GOT3 (cell line): ENCODE data around the gene DCX.
"Not testable (repeated sequence)": the region's sequence is repeated elsewhere in the genome, so short reads cannot be mapped to it uniquely, and the experiment has no call there.

Source experiments
- DNase-seq: peaks from one replicate; lab custom pipeline; 2025; ENCODE audit warnings: mixed read lengths; lab: John Stamatoyannopoulos, UW

The DCX gene

DNA sequence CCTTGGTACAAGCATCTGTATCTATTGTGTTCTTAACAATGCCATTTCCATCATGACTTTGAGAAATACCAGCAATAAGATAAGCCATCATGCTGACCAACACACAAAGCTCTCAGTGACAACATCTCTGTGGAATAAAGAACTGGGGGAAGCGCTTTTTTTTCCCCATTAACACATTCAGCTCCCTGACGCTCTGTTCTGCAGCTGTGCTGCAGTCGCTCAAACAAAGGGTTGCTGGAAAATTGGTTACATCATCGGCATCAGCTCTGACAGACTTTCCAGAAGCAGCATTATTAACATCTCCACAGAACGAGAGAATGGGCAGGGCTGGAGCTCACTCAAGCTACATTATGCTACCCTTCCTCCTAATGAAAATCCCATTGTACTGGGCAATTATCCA lies 39.9 kb downstream of the DCX start:
- no peak for DNase-seq

DNA sequence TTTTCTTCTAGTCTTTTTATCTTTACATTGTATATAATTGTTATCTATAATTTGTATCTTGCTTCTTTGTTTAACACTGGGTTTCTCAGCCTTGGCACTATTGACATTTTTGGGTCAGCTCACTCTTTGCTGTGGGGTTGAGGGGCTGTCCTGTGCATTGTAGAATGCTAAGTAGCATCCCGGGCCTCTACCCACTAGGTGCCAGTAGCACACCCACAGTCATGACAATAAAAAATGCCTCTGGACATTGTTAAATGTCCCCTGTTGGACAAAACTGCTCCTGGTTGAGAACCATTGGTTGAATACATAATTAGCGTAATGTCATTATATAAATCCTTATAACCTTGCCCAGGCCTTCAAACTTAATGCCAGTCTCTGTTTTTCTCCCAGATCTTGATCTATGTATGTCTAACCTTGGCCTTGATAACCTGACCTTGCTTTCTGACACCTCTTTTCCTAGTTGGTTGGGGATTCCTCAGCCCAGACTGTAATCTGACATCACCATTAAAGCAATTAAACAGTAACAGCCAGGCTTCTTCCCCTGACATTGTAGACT lies 46.1 kb downstream of the DCX start:
- no peak for DNase-seq

DNA sequence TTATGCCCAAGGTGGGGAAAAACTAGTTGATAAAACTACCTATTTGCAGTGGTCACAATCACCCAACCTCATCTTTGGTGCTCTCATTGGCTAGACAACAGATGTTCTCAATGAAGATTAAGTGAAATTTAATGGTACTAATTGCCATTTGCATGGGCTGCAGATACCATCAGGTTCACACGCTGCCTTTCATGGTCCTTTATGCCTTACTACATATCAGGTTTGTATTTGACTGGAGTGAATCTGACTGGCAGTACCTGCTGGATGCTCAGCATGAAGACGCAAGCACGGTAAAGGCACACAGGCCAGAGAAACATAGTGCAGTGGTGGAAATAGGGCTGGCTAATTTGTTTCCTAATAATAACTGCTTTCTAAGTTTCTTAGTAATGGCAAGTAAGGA lies 48.3 kb downstream of the DCX start:
- no peak for DNase-seq

DNA sequence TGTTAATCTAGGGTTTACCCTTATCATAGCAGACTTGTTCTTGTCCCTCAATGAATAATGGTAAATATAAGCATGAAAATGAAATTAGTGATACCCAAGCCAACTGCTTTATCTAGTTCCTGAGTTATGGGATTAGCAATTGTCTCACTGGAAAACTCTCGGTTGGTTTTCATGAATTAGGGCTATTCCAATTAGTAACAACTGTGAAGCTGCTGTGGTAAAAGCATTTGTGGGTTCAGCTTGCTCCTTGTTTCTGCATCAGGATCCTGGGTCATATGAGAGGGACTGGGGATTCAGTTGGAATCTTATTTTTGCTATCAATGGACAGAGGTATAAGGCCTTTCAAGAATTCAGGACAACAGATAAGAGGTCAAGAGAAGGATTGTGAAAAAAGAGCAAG lies 50.2 kb downstream of the DCX start:
- DNase-seq: no peak

DNA sequence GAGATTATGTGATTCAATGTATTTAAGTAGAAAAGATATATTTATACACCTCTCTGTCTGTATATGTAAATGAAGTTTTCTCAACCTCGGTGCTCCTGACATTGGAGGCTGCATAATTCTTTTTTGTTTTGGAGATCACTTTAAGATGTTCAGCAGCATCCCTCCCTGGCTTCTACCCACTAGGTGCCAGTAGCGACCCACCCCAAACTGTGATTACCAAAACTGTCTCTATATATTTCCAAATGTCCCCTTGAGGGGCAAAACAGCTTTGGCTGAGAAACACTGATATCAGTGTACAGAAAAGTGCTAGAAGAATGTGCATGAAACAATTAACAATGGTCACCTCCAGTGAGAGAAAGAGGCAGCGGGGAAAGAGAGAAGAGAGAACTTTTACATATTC lies 51.2 kb downstream of the DCX start:
- no peak for DNase-seq

DNA sequence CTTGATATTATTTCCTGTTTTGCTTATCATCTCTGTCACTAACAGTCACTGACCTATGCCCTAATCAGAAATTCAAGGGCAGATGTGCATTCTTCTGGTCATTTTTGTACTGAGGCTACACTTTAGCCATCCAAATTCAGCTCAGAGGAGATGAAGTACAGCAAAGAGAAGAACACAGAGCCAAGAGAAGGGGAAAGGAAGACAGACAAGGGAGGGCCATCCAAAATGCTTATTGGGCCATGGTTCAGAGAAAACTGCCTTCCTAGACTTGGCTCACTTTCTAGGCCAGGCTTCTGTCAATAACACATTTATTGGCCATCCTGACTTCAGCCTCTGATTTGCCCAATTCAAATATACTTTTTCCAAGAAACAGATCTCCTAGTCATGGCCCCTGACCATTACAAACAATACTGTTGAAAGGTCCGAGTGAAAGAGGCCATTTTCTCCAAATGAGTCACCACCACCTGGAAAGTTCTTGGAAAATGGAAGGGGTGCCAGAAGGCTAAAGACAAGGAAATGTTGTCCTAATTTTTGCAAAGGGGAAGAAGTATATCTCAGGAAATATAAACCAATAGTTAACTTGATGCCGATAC lies 56.4 kb downstream of the DCX start:
- no peak for DNase-seq

DNA sequence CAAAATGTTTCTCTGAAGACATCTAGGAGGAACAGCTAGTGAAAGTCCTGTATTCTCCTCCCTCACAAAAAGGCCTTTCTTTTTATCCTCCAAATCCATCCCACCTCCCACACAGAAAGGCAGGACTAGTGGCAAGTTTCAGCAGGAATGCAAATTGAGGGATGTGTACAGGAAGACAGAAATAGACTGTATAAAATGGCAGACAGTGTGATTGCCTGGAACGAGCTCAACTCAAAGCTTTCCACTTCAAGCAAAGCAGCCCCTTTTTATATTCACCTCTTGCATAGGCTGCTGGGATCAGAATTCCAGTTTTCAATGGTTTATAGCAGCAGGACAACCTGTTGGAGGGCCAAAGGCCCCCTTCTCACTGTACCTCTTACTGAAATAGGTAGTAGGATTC lies 57.5 kb downstream of the DCX start:
- no peak for DNase-seq

DNA sequence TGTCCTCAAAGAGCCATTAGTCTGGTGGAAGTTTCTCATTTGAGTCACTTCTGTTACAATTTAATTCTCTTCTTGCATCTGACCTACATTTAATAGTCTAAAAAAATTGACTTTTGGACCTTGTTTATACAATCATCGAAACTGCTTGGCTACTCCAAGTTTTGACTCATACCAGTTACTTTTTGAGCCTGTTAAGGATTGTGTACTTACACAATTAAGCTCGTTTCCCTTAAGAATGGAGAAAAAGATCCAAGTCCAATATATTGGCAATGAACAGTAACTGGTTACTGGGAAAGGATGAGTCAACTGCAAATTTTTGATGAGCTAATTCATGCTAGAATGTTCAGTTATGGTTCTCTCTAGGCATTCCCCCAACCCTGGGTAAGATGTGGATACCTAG lies 58.2 kb downstream of the DCX start:
- DNase-seq: no peak

DNA sequence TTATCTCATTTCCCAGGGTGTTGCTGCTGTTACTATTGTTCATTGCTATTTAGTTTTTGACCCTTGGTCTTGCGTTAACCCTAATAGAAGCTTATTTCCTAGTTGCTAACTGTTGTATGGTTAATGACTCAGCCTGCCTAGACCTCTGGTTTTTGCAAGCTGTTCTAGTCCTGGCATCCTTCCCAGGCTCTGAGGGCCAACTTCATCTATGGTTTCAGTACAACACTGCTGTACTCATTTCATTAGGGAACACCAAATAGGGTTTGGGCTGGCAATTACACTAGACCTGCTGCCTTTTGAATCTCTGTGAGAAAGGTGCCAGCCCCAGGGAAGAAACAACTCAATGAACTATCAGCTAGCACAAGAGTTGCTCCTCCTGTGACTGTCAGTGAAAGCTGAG lies 59.6 kb downstream of the DCX start:
- no peak for DNase-seq

DNA sequence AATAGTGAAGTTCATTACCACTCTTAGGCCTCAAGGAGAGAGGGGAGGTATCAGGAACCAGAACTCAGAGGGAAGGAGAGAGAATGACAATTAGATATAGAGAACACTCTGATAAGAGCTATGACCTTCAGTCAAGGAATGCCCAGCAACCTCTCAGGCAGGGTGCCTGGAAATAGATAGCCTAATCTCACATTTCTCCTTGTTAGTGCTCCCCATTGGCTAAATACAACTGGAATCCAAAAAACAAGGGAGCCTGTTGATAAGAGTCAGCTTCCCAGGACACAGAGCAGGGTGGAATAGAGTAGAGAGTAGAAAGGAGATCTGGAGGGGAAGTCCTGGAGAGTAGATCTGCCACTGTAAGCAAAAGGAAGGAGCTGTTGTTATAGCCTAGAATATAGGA lies 62.1 kb downstream of the DCX start:
- no peak for DNase-seq

DNA sequence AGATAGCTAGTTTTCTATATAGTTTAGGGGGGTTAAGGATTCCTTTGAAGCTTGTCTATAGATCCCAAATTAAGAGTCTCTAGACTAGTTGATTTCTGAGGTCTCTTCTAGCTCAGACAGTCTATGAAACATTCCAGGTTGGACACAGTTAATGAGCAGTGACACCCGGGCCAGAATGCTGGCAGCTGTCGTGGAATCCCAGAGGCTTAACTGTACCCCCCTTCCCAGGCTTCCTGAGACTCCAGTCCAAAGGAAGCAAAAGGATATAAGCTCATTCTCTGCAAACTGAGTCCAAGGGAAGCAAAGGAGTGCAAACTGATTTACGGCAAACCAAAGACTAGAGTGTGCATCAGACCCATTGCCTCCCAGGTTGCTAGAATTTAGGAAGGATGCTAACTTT lies 62.9 kb downstream of the DCX start:
- DNase-seq: no peak

DNA sequence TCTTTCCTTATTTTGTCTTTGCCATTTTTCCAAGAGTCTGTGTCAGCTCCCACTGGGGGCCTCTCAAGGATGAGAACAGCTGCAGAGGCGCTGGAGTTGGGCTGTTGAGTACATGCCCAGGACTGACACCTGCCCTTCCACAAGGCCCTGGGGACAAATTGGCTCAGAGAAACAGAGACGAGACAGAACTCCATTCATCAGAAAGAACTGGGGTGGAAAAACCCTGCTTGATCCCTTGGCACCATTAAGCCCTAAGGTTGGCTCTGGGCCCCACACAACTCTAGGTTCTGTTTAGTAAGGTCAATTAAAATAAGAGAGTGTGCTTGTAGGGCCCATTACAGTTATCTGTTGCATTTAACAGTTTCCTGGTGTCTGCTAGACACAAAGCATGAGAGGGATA lies 63.6 kb downstream of the DCX start:
- DNase-seq: no peak

DNA sequence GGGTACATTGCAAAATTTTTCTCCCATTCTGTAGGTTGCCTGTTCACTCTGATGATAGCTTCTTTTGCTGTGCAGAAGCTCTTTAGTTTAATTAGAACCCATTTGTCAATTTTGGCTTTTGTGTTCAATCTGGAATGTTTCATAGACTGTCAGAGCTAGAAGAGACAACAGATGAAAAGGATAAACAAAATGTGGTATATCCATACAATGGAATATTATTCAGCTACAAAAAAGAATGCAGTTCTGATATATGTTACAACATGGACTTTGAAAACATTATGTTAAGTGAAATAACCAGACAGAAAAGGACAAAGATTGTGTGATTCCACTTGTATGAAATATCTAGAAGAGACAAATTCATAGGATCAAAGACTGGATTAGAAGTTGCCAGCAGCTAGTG lies 65.8 kb downstream of the DCX start:
- DNase-seq: not testable (repeated sequence)

DNA sequence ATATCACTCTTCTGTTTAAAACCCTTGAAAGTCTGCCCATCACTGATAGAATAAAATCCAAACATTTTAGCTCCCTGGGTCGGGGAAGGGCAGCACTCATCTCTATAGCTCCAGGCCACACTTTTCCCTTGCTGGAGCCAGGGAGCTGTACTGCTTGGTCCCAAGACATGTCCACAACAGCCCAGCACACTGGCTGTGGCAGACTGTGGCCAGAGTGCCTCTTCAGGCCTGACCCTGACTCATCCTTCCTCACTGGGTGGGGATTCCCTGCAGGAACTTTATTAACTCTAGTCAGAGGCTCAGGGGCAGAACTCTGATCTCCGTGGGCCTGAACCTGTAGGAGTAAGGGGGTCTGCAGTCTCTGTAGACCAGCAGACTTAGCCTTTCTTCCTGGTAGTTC lies 71.9 kb downstream of the DCX start:
- DNase-seq: no peak

DNA sequence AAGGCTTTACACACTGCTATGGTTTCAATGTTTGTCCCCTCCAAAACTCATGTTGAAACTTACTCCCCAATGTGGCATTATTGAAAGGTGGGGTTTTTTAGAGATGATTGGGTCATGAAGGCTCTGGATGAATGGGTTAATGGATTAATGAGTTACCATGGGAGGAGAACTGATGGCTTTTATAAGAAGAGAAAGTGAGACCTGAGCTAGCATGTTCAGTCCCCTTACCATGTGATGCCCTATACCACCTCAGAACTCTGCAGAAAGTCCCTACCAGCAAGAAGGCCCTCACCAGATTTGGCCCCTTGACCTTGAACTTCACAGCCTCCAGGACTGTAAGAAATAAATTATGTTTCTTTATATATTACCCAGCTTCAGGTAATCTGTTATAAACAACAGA lies 72.8 kb downstream of the DCX start:
- no peak for DNase-seq

DNA sequence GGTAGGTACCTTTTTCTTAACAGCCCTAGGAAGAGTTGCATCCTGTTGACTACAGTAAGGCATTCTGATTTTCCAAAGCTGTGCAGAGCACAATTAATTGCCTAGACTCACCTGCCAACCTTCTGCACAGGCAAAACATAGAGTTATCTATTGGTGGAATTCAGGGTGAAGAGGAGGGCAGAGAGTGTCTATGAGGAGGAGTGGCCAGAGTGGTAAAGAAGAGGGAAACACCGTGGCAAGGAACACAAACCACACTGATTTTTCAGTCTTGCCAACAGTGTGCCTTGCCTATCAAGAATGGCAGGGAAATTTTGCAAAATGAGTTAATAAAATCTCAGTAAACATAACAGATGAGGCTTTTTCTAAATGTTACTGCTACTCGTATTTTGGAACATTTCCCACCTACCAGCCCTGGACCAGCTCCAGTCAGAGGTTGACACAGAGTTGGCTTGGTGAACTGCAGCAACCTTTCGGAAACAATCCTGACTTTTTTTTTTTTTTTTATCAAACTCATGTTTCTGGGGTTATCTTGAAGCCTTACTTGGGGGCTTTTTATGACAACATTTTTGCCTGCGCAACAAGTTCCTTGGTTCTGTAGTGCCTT lies 73.8 kb downstream of the DCX start:
- no peak for DNase-seq

DNA sequence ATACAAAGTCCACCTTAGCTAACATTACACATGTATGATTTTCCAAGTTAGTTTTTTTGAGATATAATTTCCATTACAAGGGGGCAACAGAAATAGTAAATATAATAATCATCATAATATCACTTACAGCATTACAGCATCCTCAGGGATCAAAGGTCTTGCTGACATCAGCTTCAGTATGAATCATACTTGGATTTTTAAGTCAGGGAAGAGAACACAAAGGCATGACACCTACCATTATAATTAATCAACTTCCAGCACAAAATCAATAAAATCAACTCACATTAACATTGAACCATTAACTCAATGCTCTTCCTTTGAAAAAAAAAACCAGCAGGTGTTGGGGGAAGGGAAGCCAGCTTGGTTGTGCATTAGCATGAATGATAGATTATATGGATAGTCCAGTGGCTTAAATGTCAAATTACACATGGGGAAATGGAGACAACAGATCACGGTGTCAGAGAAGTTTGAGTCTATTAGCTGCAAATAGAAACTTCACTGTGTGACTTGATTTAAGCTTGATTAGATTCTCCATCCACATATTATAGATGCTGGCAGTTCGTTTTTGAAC lies 74.8 kb downstream of the DCX start:
- DNase-seq: no peak

DNA sequence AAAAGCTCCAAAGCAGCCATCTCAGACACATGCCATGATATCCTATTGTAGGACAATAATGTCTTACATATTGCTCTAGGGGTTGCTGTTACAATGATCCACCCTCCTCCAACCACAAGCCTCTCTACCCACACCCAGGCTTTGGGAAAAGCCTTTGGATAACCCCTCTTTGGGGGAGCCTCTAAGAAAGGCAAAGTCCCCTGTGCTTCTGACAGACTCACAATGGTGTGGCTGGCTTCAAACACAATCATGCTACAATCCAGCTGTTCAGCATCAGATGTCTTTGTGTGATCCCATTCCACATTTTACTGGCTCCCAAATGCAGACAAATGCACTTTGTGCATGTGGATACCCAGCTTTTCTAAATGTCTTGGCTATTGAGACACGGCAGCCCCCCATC lies 75.9 kb downstream of the DCX start:
- DNase-seq: no peak

DNA sequence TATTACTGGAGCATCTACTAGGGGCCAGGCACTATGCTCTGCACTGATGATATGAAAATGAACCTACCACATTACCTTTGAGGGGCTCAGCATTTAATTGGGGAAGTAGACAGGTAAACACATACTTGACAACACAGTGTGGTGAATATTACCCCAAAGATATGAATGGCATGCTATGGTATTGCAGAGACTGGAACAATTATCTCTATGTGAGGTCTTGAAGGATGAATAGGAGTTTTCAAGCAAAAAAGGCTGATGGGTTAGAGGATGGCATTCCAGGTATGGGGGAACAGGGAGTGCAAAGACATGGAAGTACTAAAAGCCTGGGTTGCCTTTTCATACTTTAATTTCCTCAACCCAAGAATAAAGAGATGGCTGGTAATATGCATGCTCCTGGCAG lies 82.6 kb downstream of the DCX start:
- DNase-seq: no peak

DNA sequence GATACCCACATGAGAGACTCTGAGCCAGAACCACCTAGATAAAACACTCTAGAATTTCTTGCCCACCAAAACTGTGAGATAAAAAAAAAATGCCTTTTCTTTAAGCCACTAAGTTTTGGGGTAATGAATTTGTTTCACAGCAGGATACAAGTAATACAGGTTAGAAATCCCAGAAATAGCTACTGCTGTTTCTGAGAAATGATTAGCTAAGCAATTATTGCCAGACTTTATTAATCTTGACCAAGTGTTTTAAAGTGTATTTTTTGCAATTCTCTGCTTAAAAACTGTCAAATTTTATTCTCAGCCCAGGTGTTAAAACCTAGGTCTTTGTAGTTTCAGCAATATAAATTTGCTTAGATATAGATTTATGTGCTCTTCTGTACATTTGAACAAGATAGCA lies 83.1 kb downstream of the DCX start:
- DNase-seq: no peak

DNA sequence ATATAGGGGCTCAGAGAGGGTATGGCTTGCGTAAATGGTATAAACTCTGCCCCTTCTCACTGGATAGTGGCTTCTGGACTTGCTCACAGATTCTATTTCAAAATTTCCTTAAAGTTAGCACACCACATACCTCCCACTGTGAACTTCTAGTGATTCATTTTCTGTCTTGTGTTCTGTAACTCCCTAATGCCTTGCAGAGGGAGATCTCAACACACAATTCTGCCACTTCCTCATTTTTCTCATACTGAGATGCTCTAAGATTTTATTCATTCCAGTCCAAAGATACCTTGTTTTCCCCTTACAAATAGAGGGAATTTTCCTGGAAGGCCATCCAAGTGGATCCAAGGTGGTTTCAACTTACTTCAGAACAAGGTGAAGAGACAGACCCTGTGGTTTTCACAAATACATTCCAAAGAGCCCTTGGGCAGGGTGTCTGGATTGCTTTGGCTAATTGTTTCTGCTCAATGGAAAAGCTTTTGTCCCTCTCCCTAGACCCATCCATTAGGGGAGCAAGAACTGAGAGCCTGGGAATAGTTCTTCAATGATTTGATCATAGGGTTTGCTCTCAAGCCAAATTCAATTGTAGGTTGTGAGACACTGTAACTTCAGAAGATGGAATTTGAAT lies 89.6 kb downstream of the DCX start:
- DNase-seq: no peak

DNA sequence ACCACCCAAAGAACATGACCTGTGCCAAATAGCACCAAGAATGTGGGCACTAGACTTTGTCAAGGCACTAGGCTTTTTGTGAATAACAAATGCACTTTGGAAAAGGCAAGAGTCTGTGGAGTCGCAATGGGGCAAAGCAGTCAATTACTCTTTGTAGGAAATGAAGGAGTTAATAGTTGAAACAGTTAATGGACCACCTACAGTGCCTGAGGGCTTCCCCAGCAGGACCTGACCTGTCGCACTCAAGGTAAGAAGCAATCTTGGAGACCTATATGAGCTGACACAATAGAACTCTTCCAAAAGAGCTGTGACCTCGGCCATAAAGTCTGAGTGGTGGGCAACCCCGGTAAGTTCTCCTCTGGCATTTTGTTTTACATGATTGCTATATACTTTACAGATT lies 92.5 kb downstream of the DCX start:
- DNase-seq: no peak

DNA sequence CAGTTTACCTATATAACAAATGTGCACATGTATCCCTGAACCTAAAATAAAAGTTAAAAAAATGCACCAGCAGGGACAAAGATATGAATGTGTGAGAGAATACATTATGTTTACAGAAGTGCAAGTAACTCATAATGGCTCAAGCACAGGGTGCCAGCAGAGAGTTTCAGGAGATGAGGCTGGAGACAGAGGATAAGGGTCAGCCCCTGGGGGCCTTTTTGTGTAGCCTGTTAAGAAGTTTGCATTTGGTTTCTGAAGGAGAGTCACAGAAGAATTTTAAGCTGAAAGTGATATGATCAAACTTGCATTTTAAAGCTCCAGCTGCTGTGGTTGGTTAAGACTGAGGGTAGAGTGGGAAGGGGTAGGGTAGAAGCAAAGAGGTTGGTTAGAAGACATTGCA lies 93.1 kb downstream of the DCX start:
- no peak for DNase-seq
